HepG2 (cell line): ENCODE data around the gene NOXRED1. TPM values are rescaled to one million over a fixed set of nuclear protein-coding genes. Genes with fewer than 3 reads are reported as not detected.

ENCODE experiments used
- FOXA3 ChIP-seq: IDR thresholded peaks from 2 replicates; pipeline ENCODE4 v1.6.1; 2016; ENCODE audit warnings: missing genetic modification reagents, missing compliant biosample characterization
- HNF4A ChIP-seq: sonication (generic); formaldehyde crosslinking; IDR thresholded peaks from 2 replicates; pipeline ENCODE4 v1.4.0; 2020; ENCODE audit warnings: missing genetic modification reagents
- HNRNPL ChIP-seq: fragments of 200-400 bp; formaldehyde crosslinking; IDR thresholded peaks from 2 replicates; pipeline ENCODE4 v1.6.1; 2017; ENCODE audit warnings: mild to moderate bottlenecking, low read depth, low read length
- NR2F6 ChIP-seq, 2 experiments: IDR thresholded peaks; 2 replicates each; pipeline ENCODE4 v1.6.1; 2016; ENCODE audit warnings: antibody characterized with exemption in 1 of 2, mild to moderate bottlenecking in 1 of 2
- RARA ChIP-seq: IDR thresholded peaks from 2 replicates; pipeline ENCODE4 v1.6.1; 2016; ENCODE audit warnings: missing genetic modification reagents, missing compliant biosample characterization
- RXRB ChIP-seq: IDR thresholded peaks from 2 replicates; pipeline ENCODE4 v1.6.1; 2016; ENCODE audit warnings: borderline replicate concordance, missing genetic modification reagents, missing compliant biosample characterization
- SOX5 ChIP-seq: IDR thresholded peaks from 2 replicates; pipeline ENCODE4 v1.6.1; 2016; ENCODE audit warnings: borderline replicate concordance
- SOX6 ChIP-seq, 2 experiments: fragments of 450-650 bp in 1 of 2; sonication (generic) in 1 of 2; formaldehyde crosslinking in 1 of 2; IDR thresholded peaks; 2 replicates each; pipeline versions ENCODE4 v1.4.0 to v1.6.1; 2017 to 2020; ENCODE audit warnings: antibody characterized with exemption in 1 of 2, mild to moderate bottlenecking in 1 of 2, missing genetic modification reagents in 1 of 2
- SP1 ChIP-seq, 2 experiments: fragments of 450-650 bp in 1 of 2; sonication (generic) in 1 of 2; formaldehyde crosslinking in 1 of 2; IDR thresholded peaks; 2 replicates each; pipeline versions ENCODE4 v1.4.0 to v1.6.1; 2016 to 2020; ENCODE audit warnings: missing genetic modification reagents in 1 of 2
- TFDP1 ChIP-seq: IDR thresholded peaks from 2 replicates; pipeline ENCODE4 v1.6.1; 2016; ENCODE audit warnings: missing compliant biosample characterization, missing genetic modification reagents, borderline replicate concordance
- ZNF431 ChIP-seq: sonication (generic); formaldehyde crosslinking; IDR thresholded peaks from 2 replicates; pipeline ENCODE4 v1.9.0; 2022; ENCODE audit warnings: missing genetic modification reagents, low read depth, mild to moderate bottlenecking, borderline replicate concordance
- polyA plus RNA-seq, 8 experiments: library from polyadenylated mRNA; depleted of rRNA in 3 of 8; stranded (reverse) in 7 of 8; unstranded in 1 of 8; fragments of >200 nt; fragmentation: Illumina TruSeq in 4 of 8; extraction: Trizol in 4 of 8; gene quantifications; 2 replicates each; pipeline versions ENCODE4 v1.2.1 to v1.2.3, GENCODE V29; 2011 to 2016; ENCODE audit warnings: low read depth in 4 of 8, missing spikeins in 1 of 8, mixed read lengths in 1 of 8; ENCODE audit not compliant: insufficient read depth in 1 of 8
- total RNA-seq, 5 experiments: library from RNA; depleted of rRNA; stranded (reverse); fragments of >200 nt; fragmentation: Illumina TruSeq; extraction: Trizol; gene quantifications; 2 replicates each; pipeline ENCODE4 v1.2.3, GENCODE V29; 2016; ENCODE audit warnings: low read depth in 1 of 5
- TF ChIP-seq, protein P1 (sequence below), 2 experiments: fragments of 450-650 bp in 1 of 2; sonication (generic) in 1 of 2; formaldehyde crosslinking in 1 of 2; IDR thresholded peaks; 2 replicates each; pipeline versions ENCODE4 v1.6.1 to v1.8.0; 2016 to 2022; ENCODE audit warnings: antibody characterized with exemption in 1 of 2, mild to moderate bottlenecking in 1 of 2, missing genetic modification reagents in 1 of 2
- TF ChIP-seq, protein P2 (sequence below): sonication (generic); formaldehyde crosslinking; IDR thresholded peaks from 2 replicates; pipeline ENCODE4 v1.4.0; 2020; ENCODE audit warnings: missing genetic modification reagents
- TF ChIP-seq, protein P3 (sequence below): sonication (generic); formaldehyde crosslinking; IDR thresholded peaks from 2 replicates; pipeline ENCODE4 v1.4.0; 2020; ENCODE audit warnings: missing genetic modification reagents, mild to moderate bottlenecking, borderline replicate concordance

NOXRED1 gene
- total and polyA plus RNA-seq, 2 of the 13 experiments (the other 11 are each of a cell fraction or from before 2014, with no cell fraction given) = 0.24 to 0.41 TPM

GRCh38 chr14:77346495-77346894 is 76.8 kb downstream of the NOXRED1 start (continued):
- TF ChIP-seq, protein P1, sequence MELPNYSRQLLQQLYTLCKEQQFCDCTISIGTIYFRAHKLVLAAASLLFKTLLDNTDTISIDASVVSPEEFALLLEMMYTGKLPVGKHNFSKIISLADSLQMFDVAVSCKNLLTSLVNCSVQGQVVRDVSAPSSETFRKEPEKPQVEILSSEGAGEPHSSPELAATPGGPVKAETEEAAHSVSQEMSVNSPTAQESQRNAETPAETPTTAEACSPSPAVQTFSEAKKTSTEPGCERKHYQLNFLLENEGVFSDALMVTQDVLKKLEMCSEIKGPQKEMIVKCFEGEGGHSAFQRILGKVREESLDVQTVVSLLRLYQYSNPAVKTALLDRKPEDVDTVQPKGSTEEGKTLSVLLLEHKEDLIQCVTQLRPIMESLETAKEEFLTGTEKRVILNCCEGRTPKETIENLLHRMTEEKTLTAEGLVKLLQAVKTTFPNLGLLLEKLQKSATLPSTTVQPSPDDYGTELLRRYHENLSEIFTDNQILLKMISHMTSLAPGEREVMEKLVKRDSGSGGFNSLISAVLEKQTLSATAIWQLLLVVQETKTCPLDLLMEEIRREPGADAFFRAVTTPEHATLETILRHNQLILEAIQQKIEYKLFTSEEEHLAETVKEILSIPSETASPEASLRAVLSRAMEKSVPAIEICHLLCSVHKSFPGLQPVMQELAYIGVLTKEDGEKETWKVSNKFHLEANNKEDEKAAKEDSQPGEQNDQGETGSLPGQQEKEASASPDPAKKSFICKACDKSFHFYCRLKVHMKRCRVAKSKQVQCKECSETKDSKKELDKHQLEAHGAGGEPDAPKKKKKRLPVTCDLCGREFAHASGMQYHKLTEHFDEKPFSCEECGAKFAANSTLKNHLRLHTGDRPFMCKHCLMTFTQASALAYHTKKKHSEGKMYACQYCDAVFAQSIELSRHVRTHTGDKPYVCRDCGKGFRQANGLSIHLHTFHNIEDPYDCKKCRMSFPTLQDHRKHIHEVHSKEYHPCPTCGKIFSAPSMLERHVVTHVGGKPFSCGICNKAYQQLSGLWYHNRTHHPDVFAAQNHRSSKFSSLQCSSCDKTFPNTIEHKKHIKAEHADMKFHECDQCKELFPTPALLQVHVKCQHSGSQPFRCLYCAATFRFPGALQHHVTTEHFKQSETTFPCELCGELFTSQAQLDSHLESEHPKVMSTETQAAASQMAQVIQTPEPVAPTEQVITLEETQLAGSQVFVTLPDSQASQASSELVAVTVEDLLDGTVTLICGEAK (IDR thresholded peaks at IDR 0.05) = 0 out of 2 replicates have a peak, but pooled peaks have one; percentile 15
- TF ChIP-seq, protein P1 (CRISPR knock-in tag; IDR thresholded peaks at IDR 0.05) = no peak; the same call in 1 of the 2 replicates
- TF ChIP-seq RXRB (CRISPR knock-in tag) (peak; percentile 12; the same call in 1 of the 2 replicates), SOX5 (CRISPR knock-in tag) (peak; percentile 43; the same call in 1 of the 2 replicates), HNF4A (CRISPR knock-in tag) (peak; percentile 28), FOXA3 (CRISPR knock-in tag) (peak; percentile 18; the same call in 1 of the 2 replicates), TFDP1 (CRISPR knock-in tag) (no peak), SP1 (IDR thresholded peaks at IDR 0.05) (no peak), SP1 (CRISPR knock-in tag; IDR thresholded peaks at IDR 0.05) (no peak), HNRNPL (no peak), RARA (CRISPR knock-in tag) (peak; percentile 41; the same call in 1 of the 2 replicates), SOX6 (IDR thresholded peaks at IDR 0.05) (no peak), SOX6 (CRISPR knock-in tag; IDR thresholded peaks at IDR 0.05) (peak; percentile 66), NR2F6 (IDR thresholded peaks at IDR 0.05) (peak; percentile 57), NR2F6 (CRISPR knock-in tag; IDR thresholded peaks at IDR 0.05) (peak; percentile 37; the same call in 1 of the 2 replicates), ZNF431 (no peak)
- TF ChIP-seq, protein P2, sequence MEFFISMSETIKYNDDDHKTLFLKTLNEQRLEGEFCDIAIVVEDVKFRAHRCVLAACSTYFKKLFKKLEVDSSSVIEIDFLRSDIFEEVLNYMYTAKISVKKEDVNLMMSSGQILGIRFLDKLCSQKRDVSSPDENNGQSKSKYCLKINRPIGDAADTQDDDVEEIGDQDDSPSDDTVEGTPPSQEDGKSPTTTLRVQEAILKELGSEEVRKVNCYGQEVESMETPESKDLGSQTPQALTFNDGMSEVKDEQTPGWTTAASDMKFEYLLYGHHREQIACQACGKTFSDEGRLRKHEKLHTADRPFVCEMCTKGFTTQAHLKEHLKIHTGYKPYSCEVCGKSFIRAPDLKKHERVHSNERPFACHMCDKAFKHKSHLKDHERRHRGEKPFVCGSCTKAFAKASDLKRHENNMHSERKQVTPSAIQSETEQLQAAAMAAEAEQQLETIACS (CRISPR knock-in tag) = no peak
- TF ChIP-seq, protein P3, sequence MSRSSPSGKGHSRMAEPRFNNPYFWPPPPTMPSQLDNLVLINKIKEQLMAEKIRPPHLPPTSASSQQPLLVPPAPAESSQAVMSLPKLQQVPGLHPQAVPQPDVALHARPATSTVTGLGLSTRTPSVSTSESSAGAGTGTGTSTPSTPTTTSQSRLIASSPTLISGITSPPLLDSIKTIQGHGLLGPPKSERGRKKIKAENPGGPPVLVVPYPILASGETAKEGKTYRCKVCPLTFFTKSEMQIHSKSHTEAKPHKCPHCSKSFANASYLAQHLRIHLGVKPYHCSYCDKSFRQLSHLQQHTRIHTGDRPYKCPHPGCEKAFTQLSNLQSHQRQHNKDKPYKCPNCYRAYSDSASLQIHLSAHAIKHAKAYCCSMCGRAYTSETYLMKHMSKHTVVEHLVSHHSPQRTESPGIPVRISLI (CRISPR knock-in tag) = peak; percentile 74; the same call in 1 of the 2 replicates
